Esophagus squamous epithelium (tissue), 5 donors: ENCODE data around the gene GAB3. TPM values are rescaled to one million over a fixed set of nuclear protein-coding genes. Genes with fewer than 3 reads are reported as not detected.
A peak's percentile ranks its signal among the peaks of the same experiment; 100 is the strongest.

ENCODE experiments used
- DNase-seq: peaks from one replicate; lab custom pipeline; 2025; lab: John Stamatoyannopoulos, UW
- H3K27ac ChIP-seq, 4 donors: fragments of 200-600 bp; sonication (generic); one replicate each; pipeline ENCODE4 v1.5.1; 2016 to 2019; ENCODE audit warnings: mild to moderate bottlenecking in 1 of 4
- H3K27me3 ChIP-seq, 4 donors: fragments of 200-600 bp; sonication (generic); 1 replicate in 3 of 4; 2 replicates in 1 of 4; pipeline versions ENCODE4 v1.5.1 to v1.6.0; 2017 to 2021; ENCODE audit warnings: antibody characterized with exemption in 1 of 4
- H3K36me3 ChIP-seq, 3 donors: fragments of 200-600 bp; sonication (generic); one replicate each; pipeline ENCODE4 v1.5.1; 2016 to 2019
- H3K4me1 ChIP-seq, 3 donors: fragments of 200-600 bp; sonication (generic); one replicate each; pipeline ENCODE4 v1.5.1; 2017 to 2019
- H3K4me3 ChIP-seq, 4 donors: fragments of 200-600 bp; sonication (generic); 1 replicate in 3 of 4; 2 replicates in 1 of 4; pipeline ENCODE4 v1.5.1; 2016 to 2019; ENCODE audit warnings: mild to moderate bottlenecking in 2 of 4, moderate library complexity in 1 of 4
- H3K9me3 ChIP-seq, 3 donors: fragments of 200-600 bp; sonication (generic); one replicate each; pipeline ENCODE4 v1.5.1; 2016 to 2019
- CTCF ChIP-seq, 6 experiments: fragments of 450-650 bp in 4 of 6; fragments of 200-600 bp in 2 of 6; sonication (generic) in 2 of 6; IDR thresholded peaks; one replicate each; pipeline ENCODE4 v1.5.1; 2016 to 2019; ENCODE audit warnings: antibody characterized with exemption in 6 of 6, mild to moderate bottlenecking in 4 of 6, moderate library complexity in 4 of 6
- POLR2A ChIP-seq, 4 donors: fragments of 450-650 bp; IDR thresholded peaks; one replicate each; pipeline ENCODE4 v1.6.1; 2017; ENCODE audit warnings: antibody characterized with exemption in 4 of 4, mild to moderate bottlenecking in 4 of 4, moderate library complexity in 3 of 4
- WGBS, 2 donors: methylation state at CpG; one replicate each; pipeline ENCODE4 v1.1.5; 2018; 5-methylcytosine and 5-hydroxymethylcytosine counted together
- intact Hi-C: fragments of 100-400 bp; cut with DNase I; formaldehyde crosslinking; loops from one replicate; pipeline ENCODE4 v1.15.0; 2022
- total RNA-seq, 4 donors: library from RNA; depleted of rRNA; stranded (reverse); fragments of >200 nt; gene quantifications; one replicate each; pipeline ENCODE4 v1.1.0, GENCODE V29; 2016
- donor health status: DM: yes; HTN: yes; CAD: no.

Gene GAB3
- total RNA-seq, 4 donors from 2014 or later, result 0.61 to 4.4 (median 1.8) TPM

GRCh38 chrX:154729439-154729838 is 21.4 kb downstream of the GAB3 start:
- H3K4me3 ChIP-seq, result no peak overlapping the region
- 66 to 92% methylated on average over 2 to 3 of the region's 3 CpGs for WGBS, 2 donors
- H3K27ac ChIP-seq, result peak overlapping the region in 3 of 4 donors; percentile 51 to 84 (median 77)
- H3K4me1 ChIP-seq, result peaks cover 7 to 77% (median 46%) of the 10 kb centered on the region in 3 donors
- intact Hi-C loops, result no loop called here
- H3K27me3 ChIP-seq, result no peaks in the 10 kb centered on the region
- DNase-seq, result no peak
- H3K36me3 ChIP-seq, result no peaks in the 10 kb centered on the region
- TF ChIP-seq POLR2A (IDR thresholded peaks at IDR 0.05) (no peak), CTCF (IDR thresholded peaks at IDR 0.05) (no peak)
- H3K9me3 ChIP-seq, result no peaks in the 10 kb centered on the region

GRCh38 chrX:154728431-154729190 is 22.3 kb downstream of the GAB3 start:
- no peaks in the 10 kb centered on the region for H3K9me3 ChIP-seq
- DNase-seq, result no peak
- no peaks in the 10 kb centered on the region for H3K36me3 ChIP-seq
- WGBS, 2 donors, result 56 to 59% methylated on average over 4 to 7 of the region's 7 CpGs
- H3K4me1 ChIP-seq, result peaks cover 7 to 69% (median 46%) of the 10 kb centered on the region in 3 donors
- H3K27me3 ChIP-seq, result no peaks in the 10 kb centered on the region
- H3K27ac ChIP-seq, result peak overlapping the region in 3 of 4 donors; percentile 51 to 84 (median 73)
- no peak overlapping the region for H3K4me3 ChIP-seq
- intact Hi-C loops, result no loop called here
- no peak for TF ChIP-seq CTCF (IDR thresholded peaks at IDR 0.05)
- no peak for TF ChIP-seq POLR2A (IDR thresholded peaks at IDR 0.05)

GRCh38 chrX:154727871-154728270 is 23.0 kb downstream of the GAB3 start:
- 19 to 38% methylated on average over 3 of the region's 3 CpGs for WGBS, 2 donors
- H3K4me1 ChIP-seq, result peaks cover 7 to 61% (median 41%) of the 10 kb centered on the region in 3 donors
- no peak for TF ChIP-seq CTCF (IDR thresholded peaks at IDR 0.05)
- no peak for TF ChIP-seq POLR2A (IDR thresholded peaks at IDR 0.05)

GRCh38 chrX:154727418-154727817 is 23.5 kb downstream of the GAB3 start:
- no peaks in the 10 kb centered on the region for H3K9me3 ChIP-seq
- no peaks in the 10 kb centered on the region for H3K27me3 ChIP-seq
- H3K4me1 ChIP-seq, result peaks cover 7 to 57% (median 39%) of the 10 kb centered on the region in 3 donors
- no peaks in the 10 kb centered on the region for H3K36me3 ChIP-seq
- peak overlapping the region in 3 of 4 donors; percentile 51 to 73 (median 72) for H3K27ac ChIP-seq
- DNase-seq, result no peak
- WGBS, 2 donors, result 75 to 80% methylated on average over 1 of the region's 1 CpG
- intact Hi-C loops, result no loop called here
- no peak overlapping the region for H3K4me3 ChIP-seq
- TF ChIP-seq CTCF (IDR thresholded peaks at IDR 0.05), result no peak
- TF ChIP-seq POLR2A (IDR thresholded peaks at IDR 0.05), result no peak

More at GRCh38 chrX:154727871-154728270, 23.0 kb downstream of the GAB3 start:
- Histone ChIP-seq H3K4me3 (no peak overlapping the region), H3K27me3 (no peaks in the 10 kb centered on the region), H3K36me3 (no peaks in the 10 kb centered on the region), H3K9me3 (no peaks in the 10 kb centered on the region), H3K27ac (peak overlapping the region in 3 of 4 donors; percentile 51 to 73 (median 72))
- intact Hi-C loops, result no loop called here
- DNase-seq, result no peak

GRCh38 chrX:154724993-154725756 is 25.7 kb downstream of the GAB3 start:
- Histone ChIP-seq H3K4me1 (peaks cover 7 to 36% (median 23%) of the 10 kb centered on the region in 3 donors), H3K27me3 (no peaks in the 10 kb centered on the region), H3K36me3 (no peaks in the 10 kb centered on the region), H3K4me3 (no peak overlapping the region), H3K9me3 (no peaks in the 10 kb centered on the region), H3K27ac (peak overlapping the region in 1 of 4 donors; percentile 9)
- TF ChIP-seq CTCF (IDR thresholded peaks at IDR 0.05) (no peak), POLR2A (IDR thresholded peaks at IDR 0.05) (no peak)
- intact Hi-C loops, result no loop called here
- 69% methylated on average over 1 to 2 of the region's 2 CpGs for WGBS, 2 donors
- no peak for DNase-seq
